RKO (cell line): ENCODE data around the gene SYT1.
"Not testable (repeated sequence)": the region's sequence is repeated elsewhere in the genome, so short reads cannot be mapped to it uniquely, and the experiment has no call there.

Source experiments
- DNase-seq: peaks from one replicate; pipeline ENCODE4 v3.0.0-alpha.2; 2016; ENCODE audit warnings: low spot score

Gene SYT1

DNA sequence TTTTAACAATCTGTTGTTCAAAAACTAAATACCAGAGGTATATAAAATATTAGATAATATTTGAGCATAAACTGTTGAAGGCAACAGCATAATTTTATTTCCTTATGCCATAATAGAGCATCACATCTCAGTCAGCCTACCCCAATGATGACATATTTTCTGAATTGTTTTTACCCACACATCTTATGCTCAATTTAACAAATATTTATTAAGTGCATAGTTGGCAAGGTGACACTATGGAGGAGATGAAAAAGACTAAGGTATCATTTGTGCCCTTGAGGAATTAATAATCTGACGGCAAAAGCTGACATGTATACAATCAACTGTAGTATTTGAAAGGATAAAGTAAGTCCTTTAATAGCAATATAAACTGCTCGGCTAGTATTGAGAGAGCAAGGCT lies 102.4 kb downstream of the SYT1 start:
- no peak for DNase-seq

DNA sequence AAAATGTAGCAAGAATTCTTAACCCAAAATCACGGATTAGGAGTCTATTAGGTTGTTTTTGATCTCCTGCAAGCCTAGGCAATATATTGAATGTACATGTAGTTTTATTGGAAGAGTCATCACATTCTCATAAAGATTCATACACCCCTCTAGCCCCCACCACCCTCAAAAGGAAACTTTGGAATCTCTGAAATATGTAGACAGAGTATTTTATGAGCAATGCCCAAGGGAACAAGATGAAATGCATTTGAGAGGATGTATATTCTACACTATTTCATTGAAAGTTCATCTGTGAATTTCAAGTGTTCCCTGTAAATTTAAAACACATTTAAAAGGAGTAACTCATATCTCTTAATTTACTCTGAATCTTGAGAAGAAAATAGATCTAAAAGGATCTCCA lies 103.7 kb downstream of the SYT1 start:
- DNase-seq: no peak

DNA sequence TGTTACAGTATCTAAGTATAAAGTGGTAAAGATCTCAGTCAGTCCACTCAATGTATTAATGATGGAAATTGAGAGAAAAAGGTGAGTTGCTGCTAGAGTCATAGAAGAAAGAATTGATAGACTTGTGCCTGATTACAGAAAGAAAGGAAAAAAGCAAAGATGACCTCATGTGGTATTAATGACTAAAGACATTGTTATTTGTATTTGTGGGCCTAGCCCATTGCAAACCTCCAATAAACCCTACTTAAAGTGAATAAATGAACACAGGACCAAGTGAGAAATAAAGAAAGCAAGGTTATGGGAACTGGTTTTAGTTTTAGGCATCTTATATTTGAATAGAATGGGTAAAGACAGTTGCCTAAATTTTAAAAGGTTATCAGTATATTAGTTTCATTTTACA lies 105.5 kb downstream of the SYT1 start:
- DNase-seq: no peak

DNA sequence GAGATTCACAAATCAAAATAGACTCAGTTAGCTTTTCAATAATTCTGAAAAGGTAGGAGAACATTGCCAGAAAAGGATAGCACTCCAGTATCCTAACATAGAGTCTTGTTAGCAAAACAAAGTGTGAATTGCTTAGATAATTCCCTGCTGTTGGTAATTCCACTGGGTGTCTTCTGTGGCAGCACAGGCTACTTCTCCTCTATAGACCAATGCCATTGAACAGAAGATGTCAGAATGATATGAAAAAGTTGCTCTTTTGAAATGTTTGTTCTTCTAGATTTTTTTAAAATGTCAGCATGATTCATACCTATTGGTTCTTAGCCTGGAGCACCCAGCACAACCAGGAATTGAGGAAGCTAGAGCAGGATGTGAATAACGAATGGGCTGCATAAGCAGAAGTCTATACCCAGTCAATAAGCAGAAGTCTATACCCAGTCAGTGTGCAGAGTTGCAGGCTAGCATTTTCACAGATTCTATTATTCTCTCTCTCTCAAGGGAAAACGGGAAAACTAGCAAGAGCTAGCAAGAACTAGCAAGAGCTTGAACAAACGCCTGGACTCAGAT lies 112.8 kb downstream of the SYT1 start:
- no peak for DNase-seq

DNA sequence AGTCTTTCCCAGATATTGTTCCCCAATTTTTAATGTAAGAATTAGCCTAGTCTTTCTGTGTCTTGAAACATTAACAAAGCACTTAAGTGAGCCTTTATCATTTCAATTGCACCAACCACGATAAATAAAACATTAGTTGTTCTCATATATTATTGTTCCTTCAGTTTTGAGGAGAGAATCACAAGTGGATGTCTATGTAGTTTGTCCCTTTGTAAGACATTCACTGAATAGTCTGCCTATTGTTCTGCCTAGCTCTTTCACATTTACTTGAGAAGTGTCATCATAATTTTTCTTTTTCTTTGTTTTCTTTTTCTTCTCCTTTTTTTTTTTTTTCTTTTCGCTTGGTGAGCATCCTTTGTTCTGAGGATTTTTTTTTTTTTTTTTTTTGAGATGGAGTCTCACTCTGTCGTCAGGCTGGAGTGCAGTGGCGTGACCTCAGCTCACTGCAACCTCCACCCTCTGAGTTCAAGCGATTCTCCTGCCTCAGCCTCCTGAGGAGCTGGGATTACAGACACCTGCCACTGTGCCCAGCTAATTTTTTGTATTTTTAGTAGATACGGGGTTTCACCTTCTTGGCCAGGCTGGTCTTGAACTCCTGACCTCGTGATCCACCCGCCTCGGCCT lies 129.7 kb downstream of the SYT1 start:
- DNase-seq: no peak

DNA sequence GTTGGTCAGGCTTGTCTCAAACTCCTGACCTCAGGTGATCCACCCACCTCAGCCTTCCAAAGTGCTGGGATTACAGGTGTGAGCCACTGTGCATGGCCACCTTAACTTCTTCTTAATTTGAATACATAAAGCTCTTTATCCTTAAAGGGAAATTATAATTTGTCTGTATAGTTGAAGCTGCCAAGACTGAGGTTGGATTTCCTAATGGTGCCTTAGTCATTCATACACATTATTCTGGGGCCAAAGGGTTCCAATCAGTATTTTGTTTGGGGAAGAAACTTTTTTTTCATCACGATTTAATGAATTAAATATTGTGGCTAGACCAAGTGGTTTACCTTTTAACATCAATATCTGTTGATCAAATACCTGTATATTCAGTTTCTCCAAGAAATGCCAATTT lies 135.9 kb downstream of the SYT1 start:
- DNase-seq: no peak

DNA sequence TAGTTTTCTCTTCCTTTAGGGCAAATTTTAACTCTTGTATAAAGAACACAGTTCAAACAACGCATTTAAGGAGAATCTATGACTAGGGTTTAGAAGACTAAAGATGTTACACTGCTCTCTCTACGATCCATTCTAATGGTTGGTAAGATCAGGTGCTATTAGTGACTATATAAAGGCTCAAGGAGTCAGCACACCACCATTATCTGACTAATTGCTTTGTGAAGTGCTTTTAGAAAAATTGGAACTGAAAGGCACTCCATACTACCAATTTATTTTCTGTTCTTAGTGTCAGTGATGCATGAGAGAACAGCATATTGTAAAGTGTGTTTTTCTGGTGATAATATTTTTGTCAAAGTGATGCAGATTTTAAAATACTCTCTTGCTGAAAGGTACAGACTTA lies 136.8 kb downstream of the SYT1 start:
- no peak for DNase-seq

DNA sequence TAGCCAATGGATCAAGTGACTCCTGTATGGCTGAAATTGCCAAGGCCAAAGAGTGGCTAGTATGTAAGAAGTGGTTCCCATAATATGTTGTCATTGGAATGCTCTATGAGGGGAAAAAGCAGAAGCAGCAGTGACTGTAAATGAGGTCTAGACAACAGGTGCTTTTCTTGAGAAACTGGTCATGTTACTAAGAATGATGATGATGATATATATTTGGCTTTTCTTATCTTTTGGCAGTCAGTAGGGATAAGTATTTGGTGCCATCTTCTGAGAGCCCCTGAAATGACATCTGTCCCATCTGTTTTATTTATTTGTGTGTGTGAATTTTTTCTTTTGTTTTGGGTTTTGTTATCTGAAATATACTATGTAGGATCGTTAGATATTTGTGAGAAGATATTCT lies 141.7 kb downstream of the SYT1 start:
- peak; percentile 44 for DNase-seq

DNA sequence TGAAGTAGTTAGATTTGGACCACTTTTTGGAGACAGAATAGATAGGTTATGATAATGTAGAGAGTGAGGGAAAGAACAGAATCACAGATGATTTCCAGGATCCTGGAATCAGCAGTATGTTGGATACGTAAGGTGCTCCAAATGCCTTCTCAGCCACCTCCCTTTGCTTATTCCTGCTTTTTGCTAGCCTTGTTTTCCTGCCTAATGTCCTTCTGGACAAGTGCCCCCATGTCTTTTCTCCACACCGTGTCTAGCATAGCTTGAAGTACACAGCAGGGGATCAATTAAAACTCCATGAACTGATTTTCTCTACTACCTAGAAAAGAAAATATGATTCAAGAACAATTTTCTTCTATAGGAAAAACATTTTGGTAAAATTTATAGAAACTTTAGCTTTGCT lies 144.0 kb downstream of the SYT1 start:
- DNase-seq: no peak

DNA sequence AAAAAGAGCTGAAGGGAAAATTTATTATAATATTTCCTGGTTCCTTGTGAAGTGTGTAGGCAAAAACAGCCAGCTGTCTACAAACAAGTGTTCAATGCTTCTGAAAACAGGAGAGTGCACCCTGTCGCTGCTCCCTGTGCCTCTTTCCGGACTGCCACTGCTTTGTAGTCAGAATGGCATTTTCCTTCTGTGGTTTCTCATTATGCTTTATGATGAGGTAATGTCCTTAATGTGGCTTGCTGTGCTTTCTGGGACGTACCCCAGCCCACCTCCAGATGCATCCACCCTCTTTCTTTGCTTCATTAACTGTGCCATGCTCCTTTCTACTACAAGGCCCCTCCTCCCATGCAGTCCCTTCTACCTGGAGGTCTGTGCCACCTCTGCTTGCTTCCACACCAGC lies 148.1 kb downstream of the SYT1 start:
- DNase-seq: no peak

DNA sequence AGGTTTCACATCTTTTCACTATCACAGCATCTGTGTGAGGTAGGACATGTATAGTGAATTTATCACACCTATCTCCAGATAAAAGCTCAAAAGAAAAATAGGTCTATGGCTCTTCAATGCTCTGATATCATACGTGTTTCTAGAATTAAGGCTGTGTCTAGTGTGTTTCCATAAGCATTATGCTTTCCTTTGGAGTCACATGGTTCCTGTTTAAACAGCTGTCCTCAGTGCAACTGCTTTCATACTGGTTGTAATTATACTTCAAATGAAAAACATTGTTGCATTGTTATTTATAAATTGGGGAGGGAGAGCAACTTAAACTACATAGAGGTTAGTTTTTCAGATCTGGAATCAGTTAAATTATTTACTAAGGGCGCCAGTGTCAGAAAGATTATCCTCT lies 151.6 kb downstream of the SYT1 start:
- no peak for DNase-seq

DNA sequence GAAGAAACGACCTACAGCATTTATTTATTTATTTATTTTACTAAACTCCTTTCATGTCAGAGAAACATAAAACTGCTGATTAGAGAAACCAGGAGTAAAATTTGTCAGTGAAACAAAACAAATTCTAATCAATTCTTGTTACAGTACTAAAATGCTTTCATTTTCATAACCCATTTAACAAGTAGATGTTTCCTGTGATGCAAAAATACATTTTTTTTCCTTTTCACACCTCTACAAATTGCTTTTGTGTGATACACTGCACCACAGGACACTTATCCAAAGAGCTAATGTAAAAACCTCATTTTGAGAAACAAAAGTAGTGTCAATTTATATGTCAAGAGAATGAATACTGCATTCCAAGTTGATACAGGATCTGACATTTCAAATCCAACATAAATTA lies 155.1 kb downstream of the SYT1 start:
- DNase-seq: no peak

DNA sequence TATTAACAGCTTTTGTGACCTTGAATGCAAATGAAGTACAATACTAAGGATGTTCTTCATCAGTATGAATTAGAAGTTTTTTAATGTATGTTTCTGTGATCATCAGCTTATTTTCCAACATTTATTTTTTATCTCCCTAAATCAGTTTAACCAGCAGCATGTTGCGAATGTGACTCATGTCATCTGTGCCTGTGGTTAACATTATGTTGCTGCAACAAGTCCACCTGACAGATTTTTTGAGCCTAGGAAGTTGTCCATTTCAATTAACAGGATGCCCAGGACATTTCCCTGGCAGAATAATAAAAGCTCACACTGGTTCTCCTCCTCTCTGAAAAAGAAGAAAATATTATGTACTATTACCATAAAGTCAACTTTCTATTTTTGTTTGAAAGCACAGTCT lies 155.5 kb downstream of the SYT1 start:
- no peak for DNase-seq

DNA sequence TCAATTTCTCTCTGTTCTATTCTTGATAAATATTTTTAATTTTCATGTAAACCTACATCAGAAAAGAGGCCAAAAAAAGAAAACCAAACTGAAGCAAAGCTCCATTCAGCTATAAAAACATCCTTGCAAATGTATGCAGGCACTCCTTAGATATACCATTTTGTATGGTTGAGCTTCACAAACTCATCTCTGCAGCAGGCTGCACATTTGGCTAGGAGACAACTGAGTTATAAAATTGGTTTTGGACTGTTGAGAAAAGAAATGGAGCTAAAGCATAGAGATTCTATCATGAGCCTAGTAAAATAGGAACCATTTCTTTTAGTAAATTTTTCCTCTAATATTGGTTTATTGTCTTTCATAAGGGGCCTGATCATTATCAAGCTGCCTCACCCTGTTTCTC lies 156.4 kb downstream of the SYT1 start:
- no peak for DNase-seq

DNA sequence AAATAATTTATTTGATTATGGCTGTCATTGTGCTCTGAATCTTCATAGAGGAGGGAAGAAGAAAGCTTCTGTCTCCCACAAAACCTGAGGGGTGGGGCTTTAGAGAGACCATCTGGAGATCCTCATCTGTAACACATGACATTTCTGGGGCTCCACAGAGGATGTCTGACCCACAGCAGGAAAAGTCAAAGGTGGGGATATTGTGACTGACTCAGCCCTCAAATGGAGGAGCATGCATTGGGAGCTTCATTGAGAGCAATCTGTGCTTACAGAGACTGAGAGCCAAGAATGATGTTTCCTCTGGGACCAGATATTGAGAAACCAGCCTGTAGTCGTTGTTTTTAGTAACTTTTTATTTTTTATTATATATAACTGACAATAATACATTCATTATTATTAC lies 158.7 kb downstream of the SYT1 start:
- no peak for DNase-seq

DNA sequence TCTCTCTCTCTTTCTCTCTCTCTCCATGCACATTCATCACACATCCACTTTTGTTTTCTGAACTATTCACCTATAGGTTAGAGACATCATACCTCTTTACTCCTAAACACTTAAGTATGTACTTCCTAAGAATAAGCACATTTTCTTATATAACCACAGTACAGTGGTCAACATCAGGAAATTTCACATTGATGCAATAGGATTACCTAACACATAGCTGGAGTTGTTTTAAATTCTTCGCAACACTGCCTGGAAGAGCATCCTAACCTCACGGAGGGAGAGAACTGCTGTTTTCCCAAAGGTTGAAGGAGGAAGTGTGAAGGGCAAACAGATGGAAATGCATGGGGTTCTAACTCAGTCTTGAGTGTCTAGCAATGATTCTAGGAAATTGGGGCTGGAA lies 159.2 kb downstream of the SYT1 start:
- DNase-seq: no peak

DNA sequence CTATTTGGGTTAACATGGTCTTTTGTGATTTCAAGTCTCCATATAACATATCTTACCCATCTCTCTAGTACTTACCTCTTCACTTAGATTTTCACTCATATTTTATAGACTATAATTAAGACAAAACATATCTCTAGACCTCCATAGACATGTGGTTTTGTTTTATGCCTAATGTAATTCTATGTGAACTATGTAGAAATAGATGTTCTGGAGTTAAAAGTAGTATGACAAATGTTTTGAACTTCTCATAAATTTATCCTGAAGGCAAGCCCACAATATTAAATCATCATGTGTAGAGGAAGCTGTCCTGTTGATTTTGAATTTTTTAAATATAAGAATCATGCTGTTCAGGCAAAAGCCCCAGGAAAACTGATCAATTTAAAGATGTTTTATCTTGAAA lies 169.2 kb downstream of the SYT1 start:
- DNase-seq: no peak

DNA sequence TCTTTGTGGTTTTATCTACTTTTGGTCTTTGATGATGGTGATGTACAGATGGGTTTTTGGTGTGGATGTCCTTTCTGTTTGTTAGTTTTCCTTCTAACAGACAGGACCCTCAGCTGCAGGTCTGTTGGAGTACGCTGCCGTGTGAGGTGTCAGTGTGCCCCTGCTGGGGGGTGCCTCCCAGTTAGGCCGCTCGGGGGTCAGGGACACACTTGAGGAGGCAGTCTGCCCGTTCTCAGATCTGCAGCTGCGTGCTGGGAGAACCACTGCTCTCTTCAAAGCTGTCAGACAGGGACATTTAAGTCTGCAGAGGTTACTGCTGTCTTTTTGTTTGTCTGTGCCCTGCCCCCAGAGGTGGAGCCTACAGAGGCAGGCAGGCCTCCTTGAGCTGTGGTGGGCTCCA lies 180.2 kb downstream of the SYT1 start:
- DNase-seq: not testable (repeated sequence)

DNA sequence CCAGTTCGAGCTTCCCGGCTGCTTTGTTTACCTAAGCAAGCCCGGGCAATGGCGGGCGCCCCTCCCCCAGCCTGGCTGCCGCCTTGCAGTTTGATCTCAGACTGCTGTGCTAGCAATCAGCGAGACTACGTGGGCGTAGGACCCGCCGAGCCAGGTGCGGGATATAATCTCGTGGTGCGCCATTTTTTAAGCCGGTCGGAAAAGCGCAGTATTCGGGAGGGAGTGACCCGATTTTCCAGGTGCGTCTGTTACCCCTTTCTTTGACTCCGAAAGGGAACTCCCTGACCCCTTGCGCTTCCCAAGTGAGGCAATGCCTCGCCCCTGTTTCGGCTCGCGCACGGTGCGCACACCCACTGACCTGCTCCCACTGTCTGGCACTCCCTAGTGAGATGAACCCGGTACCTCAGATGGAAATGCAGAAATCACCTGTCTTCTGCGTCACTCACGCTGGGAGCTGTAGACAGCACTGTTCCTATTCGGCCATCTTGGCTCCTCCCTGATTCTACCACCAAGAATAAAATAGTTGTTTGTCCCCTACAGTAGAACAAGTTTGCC lies 180.7 kb downstream of the SYT1 start:
- DNase-seq: not testable (repeated sequence)

DNA sequence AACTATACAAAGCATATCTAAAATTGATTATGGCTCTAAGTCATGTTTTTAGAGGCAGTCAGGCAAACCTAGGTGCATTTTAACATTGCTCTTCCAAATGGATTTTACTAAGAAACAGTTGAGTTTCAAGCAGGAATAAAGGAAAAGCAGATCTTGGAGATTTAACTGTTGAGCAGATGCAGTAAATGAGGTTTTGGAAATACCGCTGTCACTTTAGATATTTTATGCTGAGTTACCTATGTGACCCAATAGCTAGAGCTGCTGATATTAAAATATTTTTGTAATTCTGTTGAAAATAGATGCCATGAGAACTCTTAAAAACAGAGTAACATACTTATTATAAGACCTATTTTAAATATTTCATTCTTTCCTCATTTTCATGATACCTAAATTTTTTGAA lies 181.4 kb downstream of the SYT1 start:
- DNase-seq: no peak

DNA sequence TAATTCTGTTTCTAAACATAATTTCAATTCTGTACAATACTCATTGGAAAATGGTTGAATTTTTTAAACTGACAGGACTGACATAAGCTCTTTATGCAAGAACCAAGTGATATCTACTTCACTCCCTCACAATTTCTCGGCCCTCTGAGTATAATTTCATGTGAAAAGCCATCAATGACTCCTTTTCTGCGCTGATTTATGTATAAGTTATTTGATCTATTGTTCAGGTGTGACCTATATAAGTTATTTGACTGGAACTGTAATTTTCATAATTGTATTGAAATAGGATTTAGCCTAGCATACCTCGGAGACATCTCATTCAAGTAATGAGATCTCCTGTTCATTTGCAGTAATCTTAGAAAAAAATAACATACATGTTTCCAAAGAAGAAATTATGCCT lies 184.4 kb downstream of the SYT1 start:
- no peak for DNase-seq

DNA sequence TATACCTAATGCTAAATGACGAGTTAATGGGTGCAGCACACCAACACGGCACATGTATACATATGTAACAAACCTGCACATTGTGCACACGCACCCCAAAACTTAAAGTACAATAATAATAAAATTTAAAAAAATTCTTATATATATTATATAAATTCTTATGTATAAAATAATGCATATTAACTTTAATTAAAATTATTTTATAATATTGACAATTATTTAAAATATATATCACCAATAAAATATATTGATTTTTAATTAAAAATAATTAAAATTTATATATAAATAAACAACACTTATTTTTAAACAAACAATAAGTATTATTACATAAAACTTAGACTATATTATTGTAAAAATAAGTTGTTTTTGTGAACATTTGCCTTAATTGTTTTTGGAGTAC lies 188.8 kb downstream of the SYT1 start:
- no peak for DNase-seq

DNA sequence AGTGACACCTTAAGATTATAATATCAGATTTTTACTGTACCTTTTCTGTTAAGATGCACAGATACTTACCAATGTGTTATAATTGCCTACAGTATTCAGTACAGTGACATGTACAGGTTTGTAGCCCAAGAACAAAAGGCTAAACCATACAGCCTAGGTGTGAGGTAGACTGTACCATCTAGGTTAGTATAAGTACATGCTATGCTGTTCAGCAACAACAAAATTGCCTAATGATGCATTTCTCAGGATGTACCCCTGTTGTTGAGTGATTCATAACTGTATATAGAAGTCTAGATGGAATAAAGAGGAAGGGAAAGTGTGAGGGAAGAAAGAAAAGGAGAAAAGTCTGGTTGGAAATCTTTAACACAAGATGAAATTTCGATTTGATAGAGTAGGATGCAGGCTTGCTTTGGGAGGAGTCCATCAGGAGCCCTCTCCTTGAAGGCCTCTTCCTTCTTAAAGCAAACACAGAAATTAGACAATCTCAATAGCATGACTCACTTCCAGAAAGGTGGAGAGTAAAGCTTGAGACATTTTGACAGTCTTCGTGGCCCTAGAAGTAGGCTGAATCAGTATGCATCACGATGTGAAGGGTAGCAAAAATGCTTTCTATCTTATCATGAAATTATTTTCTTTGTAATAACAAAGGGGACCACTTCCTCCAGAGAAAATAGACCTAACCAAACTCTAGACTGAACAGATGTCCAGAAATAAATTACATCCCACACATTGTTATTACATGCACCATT lies 191.5 kb downstream of the SYT1 start:
- DNase-seq: peak; percentile 60

DNA sequence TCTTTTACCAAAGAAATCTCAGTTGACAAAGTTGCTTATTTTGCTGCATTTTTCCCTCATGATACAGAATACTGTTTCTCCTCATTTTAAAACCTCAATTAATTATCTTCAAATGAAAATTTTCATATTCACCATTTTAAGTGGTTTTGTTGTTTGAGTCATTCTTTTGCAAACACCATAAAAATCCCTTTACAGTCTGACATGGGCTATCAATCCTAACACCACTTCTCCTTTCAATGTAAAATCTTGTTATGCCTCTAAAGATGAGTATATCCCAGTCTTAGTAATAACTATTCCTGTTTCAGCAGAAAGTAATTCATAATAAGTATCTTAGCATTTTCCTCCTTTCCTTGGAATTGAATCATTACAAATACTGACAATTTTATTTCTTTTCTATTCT lies 192.2 kb downstream of the SYT1 start:
- no peak for DNase-seq
